Activated CD4-positive, alpha-beta T cell treated with anti-CD3 and anti-CD28 coated beads, Interleukin-2, amount 10 ng/mL, durations not matched to agents 7 days and 5 days (primary cell): ENCODE results near the gene MARCHF10. TPM values are rescaled to one million over a fixed set of nuclear protein-coding genes. Genes with fewer than 3 reads are reported as not detected.

Experiments
- CTCF ChIA-PET: fragments of 350-600 bp; sonication (Branson Sonifier 250); formaldehyde crosslinking; loops from one replicate; lab custom pipeline; 2021; ENCODE audit warnings: antibody characterized with exemption; lab: Charles Lee
- POLR2A ChIA-PET: fragments of 350-600 bp; sonication (Branson Sonifier 250); formaldehyde crosslinking; loops from one replicate; lab custom pipeline; 2021; ENCODE audit warnings: antibody characterized with exemption; lab: Charles Lee
- DNase-seq: peaks from one replicate; pipeline ENCODE4 v3.0.0-alpha.2; 2020
- H3K27ac Mint-ChIP-seq: one replicate; pipeline ENCODE4 v1.8.0; 2021; ENCODE audit warnings: mild to moderate bottlenecking, moderate library complexity, mixed read lengths
- H3K27me3 Mint-ChIP-seq: one replicate; pipeline ENCODE4 v1.8.0; 2021; ENCODE audit warnings: mixed read lengths
- H3K36me3 Mint-ChIP-seq: one replicate; pipeline ENCODE4 v1.8.0; 2021; ENCODE audit warnings: low read depth, mixed read lengths
- H3K4me1 Mint-ChIP-seq: one replicate; pipeline ENCODE4 v1.8.0; 2021; ENCODE audit warnings: mixed read lengths
- H3K4me3 Mint-ChIP-seq: one replicate; pipeline ENCODE4 v1.8.0; 2021; ENCODE audit warnings: mild to moderate bottlenecking, moderate library complexity, mixed read lengths
- H3K9me3 Mint-ChIP-seq: one replicate; pipeline ENCODE4 v1.8.0; 2021; ENCODE audit warnings: mixed read lengths
- total RNA-seq, 2 experiments: library from RNA; stranded (reverse); gene quantifications; one replicate each; pipeline ENCODE4 v1.2.3, GENCODE V29; 2021

Gene MARCHF10
- total RNA-seq, 2 experiments from 2014 or later, result not detected

- peaks cover under 1% of the 10 kb centered on the region for H3K27me3 Mint-ChIP-seq
- no peaks in the 10 kb centered on the region for H3K9me3 Mint-ChIP-seq
- CTCF ChIA-PET, result no interaction called here
- H3K27ac Mint-ChIP-seq, result no peak overlapping the region
- no peak for DNase-seq
- H3K4me1 Mint-ChIP-seq, result no peaks in the 10 kb centered on the region
- H3K4me3 Mint-ChIP-seq, result no peak overlapping the region
- POLR2A ChIA-PET, result no interaction called here
- no peaks in the 10 kb centered on the region for H3K36me3 Mint-ChIP-seq
Measured at GRCh38 chr17:62751060-62751691, 56.9 kb downstream of the MARCHF10 start.

DNA sequence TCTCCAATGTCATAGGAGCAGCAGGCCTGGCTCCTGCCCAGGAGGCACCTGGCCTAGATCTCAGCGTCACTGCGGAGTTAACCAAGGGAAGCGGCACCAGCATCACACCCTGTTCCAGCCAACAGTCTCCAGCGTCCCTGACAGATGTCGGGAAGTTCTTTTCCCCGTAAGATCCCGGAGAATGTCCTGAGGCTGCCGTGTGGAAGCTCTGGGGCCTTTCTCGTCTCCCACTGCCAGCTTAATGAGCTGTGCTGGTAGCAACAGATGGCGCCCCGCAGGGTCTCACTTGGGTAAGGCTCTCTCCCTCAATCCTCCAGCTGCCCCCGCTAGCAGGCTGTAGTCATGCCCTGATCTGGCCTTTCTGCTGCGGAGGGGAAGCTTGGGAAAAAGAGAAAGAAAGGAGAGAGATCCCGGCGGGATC, 57.5 kb downstream of the MARCHF10 start:
- ChIA-PET POLR2A (no interaction called here), CTCF (no interaction called here)

DNA sequence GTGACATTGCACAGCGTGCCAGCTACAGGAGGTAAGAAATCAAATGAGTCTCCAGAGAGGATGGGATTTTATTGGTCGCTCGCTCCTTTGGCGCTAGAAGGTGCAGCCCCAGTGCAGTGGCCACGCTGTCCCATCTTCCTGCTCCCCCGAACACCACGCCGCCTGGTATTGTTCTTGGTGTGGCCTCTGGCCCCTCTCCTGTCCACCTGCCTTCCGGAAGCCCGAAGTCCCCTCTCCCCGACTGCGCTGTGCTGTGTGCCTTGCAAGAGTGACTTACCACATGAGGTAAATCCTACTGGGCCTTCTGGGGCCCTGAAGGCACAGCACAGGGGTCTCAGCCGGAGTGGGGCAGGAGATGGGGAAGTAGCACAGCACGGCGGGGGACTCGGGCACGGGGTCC, 58.2 kb downstream of the MARCHF10 start:
- no peaks in the 10 kb centered on the region for H3K4me1 Mint-ChIP-seq

More for the DNA sequence above, 57.5 kb downstream of the MARCHF10 start:
- Mint-ChIP-seq H3K4me1 (no peaks in the 10 kb centered on the region), H3K27ac (no peak overlapping the region), H3K4me3 (no peak overlapping the region), H3K9me3 (no peaks in the 10 kb centered on the region), H3K27me3 (peaks cover 5% of the 10 kb centered on the region), H3K36me3 (no peaks in the 10 kb centered on the region)
- DNase-seq, result no peak

GRCh38 chr17:62746941-62747340, 61.2 kb downstream of the MARCHF10 start:
- H3K9me3 Mint-ChIP-seq, result no peaks in the 10 kb centered on the region
- no peak overlapping the region for H3K4me3 Mint-ChIP-seq
- H3K27me3 Mint-ChIP-seq, result peaks cover 7% of the 10 kb centered on the region
- H3K4me1 Mint-ChIP-seq, result no peaks in the 10 kb centered on the region
- no peak overlapping the region for H3K27ac Mint-ChIP-seq
- no peaks in the 10 kb centered on the region for H3K36me3 Mint-ChIP-seq
- CTCF ChIA-PET, result no interaction called here
- POLR2A ChIA-PET, result no interaction called here
- no peak for DNase-seq

More for the DNA sequence above, 58.2 kb downstream of the MARCHF10 start:
- no peak for DNase-seq
- H3K27ac Mint-ChIP-seq, result no peak overlapping the region
- H3K27me3 Mint-ChIP-seq, result peaks cover 5% of the 10 kb centered on the region
- ChIA-PET CTCF (no interaction called here), POLR2A (no interaction called here)
- no peak overlapping the region for H3K4me3 Mint-ChIP-seq
- H3K36me3 Mint-ChIP-seq, result no peaks in the 10 kb centered on the region
- no peaks in the 10 kb centered on the region for H3K9me3 Mint-ChIP-seq

GRCh38 chr17:62745806-62746205, 62.3 kb downstream of the MARCHF10 start:
- CTCF ChIA-PET, result no interaction called here
- H3K27me3 Mint-ChIP-seq, result peaks cover 7% of the 10 kb centered on the region
- DNase-seq, result no peak
- POLR2A ChIA-PET, result no interaction called here
- H3K9me3 Mint-ChIP-seq, result no peaks in the 10 kb centered on the region
- no peak overlapping the region for H3K4me3 Mint-ChIP-seq
- H3K36me3 Mint-ChIP-seq, result no peaks in the 10 kb centered on the region
- H3K4me1 Mint-ChIP-seq, result no peaks in the 10 kb centered on the region
- H3K27ac Mint-ChIP-seq, result no peak overlapping the region

DNA sequence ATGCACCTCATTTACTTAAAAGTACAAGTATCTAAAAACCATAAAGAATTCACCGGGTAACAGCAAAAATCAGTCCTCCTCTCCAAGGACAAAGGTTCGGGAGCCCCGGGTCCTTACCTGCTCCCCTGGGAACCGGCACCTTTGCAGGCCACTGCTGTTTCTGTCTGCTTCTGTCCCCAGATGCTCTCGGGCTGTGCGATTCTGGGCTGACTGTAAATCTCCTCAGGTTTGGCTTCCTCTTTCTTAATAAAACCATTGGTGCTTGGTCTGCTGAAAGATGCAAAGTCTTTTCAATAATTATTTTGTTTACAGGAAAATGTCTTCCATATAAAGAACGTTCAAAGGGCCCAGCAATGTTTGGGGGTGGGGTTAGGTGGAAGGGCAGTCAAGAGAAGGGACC, 63.9 kb downstream of the MARCHF10 start:
- Mint-ChIP-seq H3K9me3 (no peaks in the 10 kb centered on the region), H3K36me3 (no peaks in the 10 kb centered on the region), H3K27me3 (peaks cover 7% of the 10 kb centered on the region), H3K4me3 (no peak overlapping the region), H3K27ac (no peak overlapping the region), H3K4me1 (no peaks in the 10 kb centered on the region)
- CTCF ChIA-PET, result no interaction called here
- DNase-seq, result no peak
- POLR2A ChIA-PET, result no interaction called here

GRCh38 chr17:62741290-62741689, 66.8 kb downstream of the MARCHF10 start:
- ChIA-PET POLR2A (no interaction called here), CTCF (no interaction called here)
- no peaks in the 10 kb centered on the region for H3K36me3 Mint-ChIP-seq
- no peak overlapping the region for H3K4me3 Mint-ChIP-seq
- H3K4me1 Mint-ChIP-seq, result no peaks in the 10 kb centered on the region
- DNase-seq, result no peak
- no peaks in the 10 kb centered on the region for H3K9me3 Mint-ChIP-seq
- H3K27me3 Mint-ChIP-seq, result peaks cover 16% of the 10 kb centered on the region
- H3K27ac Mint-ChIP-seq, result no peak overlapping the region

DNA sequence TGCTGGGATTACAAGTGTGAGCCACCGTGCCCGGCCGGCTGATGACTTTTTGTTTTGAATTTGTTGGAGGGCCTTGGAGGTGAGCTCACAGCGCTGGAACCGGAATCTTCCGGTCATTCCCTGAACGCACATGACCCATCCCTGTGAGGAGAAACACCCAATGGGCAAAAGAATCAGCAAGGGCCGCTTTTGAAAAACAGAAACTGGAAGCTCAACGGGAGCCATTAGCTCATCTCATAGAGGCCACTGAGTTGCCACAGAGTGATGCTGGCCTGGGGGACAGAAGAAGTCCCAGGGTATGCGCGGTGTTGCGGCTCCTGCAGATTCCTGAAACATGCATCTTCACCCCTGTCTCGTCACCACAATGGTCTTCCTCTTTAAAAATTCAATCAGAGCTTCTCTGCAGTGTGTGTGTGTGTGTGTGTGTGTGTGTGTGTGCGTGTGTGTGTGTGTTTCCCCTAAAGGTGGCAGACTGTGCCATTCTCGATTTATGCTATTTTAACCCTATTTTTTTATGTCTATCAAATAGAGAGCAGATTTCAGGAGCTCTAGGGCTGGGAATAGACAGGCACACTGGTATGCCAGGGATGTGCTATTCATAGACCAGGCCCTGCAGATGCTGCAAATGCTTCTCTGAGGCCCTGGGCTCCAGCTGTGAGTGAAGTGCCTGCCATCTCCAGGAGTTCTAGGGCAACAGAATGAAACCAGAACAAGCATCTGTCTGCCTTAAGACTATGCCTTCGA, 68.3 kb downstream of the MARCHF10 start:
- Mint-ChIP-seq H3K27me3 (peaks cover 21% of the 10 kb centered on the region), H3K4me1 (no peaks in the 10 kb centered on the region), H3K27ac (no peak overlapping the region), H3K9me3 (no peaks in the 10 kb centered on the region), H3K36me3 (no peaks in the 10 kb centered on the region), H3K4me3 (no peak overlapping the region)
- no peak for DNase-seq
- ChIA-PET CTCF (interaction anchor here (0.5 to 1.2 kb wide), 4 partner anchors 14 to 564 kb away, joined by 3 to 4 read pairs (median 3); no protein-coding TSS in a partner anchor), POLR2A (no interaction called here)

DNA sequence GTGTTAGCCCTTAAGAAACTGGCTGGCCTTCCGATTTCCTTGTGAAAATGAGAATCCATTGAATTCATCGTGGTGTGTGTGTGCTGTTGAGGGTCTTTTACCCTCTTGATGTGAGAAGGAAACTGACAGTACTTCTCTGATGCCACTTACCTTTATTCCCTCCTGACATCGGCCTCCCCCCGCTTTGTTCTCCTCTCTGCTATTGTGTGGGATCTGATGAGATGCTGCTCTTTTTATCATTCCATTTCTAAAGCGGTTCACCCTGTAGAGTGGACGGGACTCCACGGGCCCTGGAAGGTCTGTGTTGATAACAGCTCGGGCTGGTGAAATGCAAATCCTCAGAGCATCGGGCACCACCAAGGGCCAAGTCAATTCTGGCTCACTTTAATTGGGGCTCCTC, 69.8 kb downstream of the MARCHF10 start:
- POLR2A ChIA-PET, result no interaction called here

GRCh38 chr17:62737513-62737912, 70.6 kb downstream of the MARCHF10 start:
- H3K4me1 Mint-ChIP-seq, result no peaks in the 10 kb centered on the region
- no peaks in the 10 kb centered on the region for H3K36me3 Mint-ChIP-seq
- DNase-seq, result no peak
- no peak overlapping the region for H3K4me3 Mint-ChIP-seq
- H3K27me3 Mint-ChIP-seq, result peaks cover 34% of the 10 kb centered on the region
- no peaks in the 10 kb centered on the region for H3K9me3 Mint-ChIP-seq
- H3K27ac Mint-ChIP-seq, result peak overlapping the region; percentile 43
- POLR2A ChIA-PET, result no interaction called here
- CTCF ChIA-PET, result no interaction called here

More for the DNA sequence above, 69.8 kb downstream of the MARCHF10 start:
- H3K27ac Mint-ChIP-seq, result no peak overlapping the region
- no peaks in the 10 kb centered on the region for H3K9me3 Mint-ChIP-seq
- H3K4me1 Mint-ChIP-seq, result no peaks in the 10 kb centered on the region
- no peak overlapping the region for H3K4me3 Mint-ChIP-seq
- H3K36me3 Mint-ChIP-seq, result no peaks in the 10 kb centered on the region
- H3K27me3 Mint-ChIP-seq, result peaks cover 32% of the 10 kb centered on the region
- no peak for DNase-seq
- CTCF ChIA-PET, result no interaction called here

GRCh38 chr17:62735044-62735651, 73.0 kb downstream of the MARCHF10 start:
- no peak for DNase-seq
- Mint-ChIP-seq H3K9me3 (no peaks in the 10 kb centered on the region), H3K27me3 (peaks cover 47% of the 10 kb centered on the region), H3K36me3 (no peaks in the 10 kb centered on the region), H3K27ac (no peak overlapping the region), H3K4me3 (no peak overlapping the region), H3K4me1 (no peaks in the 10 kb centered on the region)
- POLR2A ChIA-PET, result no interaction called here
- CTCF ChIA-PET, result no interaction called here

DNA sequence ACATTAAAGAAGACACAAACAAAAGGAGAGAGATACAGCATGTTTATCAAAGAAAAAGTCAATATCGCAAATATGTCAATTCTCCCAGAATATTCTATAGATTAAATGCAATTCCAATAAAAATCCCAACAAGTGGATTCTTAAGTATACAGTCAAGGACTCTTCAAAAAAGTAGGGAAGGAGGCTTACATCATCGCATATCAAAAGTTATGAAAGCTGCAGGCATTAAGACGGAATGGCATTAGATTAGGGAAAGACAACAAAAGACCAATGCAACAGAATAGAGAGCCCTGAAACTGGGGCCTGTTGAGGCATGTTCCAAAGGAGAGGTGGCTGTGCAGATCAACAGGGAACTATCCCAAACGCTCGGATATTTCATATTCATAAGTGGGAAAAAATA, 76.0 kb downstream of the MARCHF10 start:
- no peak overlapping the region for H3K4me3 Mint-ChIP-seq
- CTCF ChIA-PET, result no interaction called here

DNA sequence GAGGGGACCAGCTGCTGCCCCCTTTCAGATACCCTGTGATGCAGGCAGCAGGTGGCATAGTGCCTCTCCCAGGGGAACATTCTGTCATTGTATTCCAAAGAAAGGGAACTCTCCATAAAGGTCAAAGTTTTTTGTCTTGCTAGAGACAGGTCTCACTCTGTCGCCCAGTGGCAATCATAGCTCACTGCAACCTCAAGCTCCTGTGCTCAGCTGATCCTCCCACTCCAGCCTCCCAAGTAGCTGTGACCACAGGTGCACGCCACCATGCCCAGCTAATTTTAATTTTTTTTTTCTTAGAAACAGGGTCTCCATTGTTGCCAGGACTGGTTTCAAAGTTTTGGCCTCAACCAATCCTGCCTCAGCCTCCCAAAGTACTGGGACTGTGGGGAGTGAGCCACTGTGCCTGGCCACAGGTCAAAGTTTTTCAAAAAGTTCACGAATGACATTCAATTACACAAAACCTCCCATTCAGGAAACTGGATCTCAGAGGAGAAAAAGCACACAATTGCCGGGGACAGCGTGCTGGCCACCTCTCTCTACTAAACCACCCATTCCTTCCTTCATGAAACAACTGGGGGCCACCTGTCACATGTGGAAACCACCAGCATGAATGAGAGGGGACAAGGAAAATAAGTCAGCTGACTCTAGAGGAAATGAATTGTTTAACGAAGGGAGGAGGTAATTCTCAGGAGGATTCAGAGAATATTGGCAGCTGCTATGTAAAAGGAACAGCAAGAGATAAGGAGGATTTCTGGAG, 80.0 kb downstream of the MARCHF10 start:
- peaks cover 59% of the 10 kb centered on the region for H3K27me3 Mint-ChIP-seq
- no peak overlapping the region for H3K4me3 Mint-ChIP-seq
- no peaks in the 10 kb centered on the region for H3K36me3 Mint-ChIP-seq
- CTCF ChIA-PET, result no interaction called here
- H3K9me3 Mint-ChIP-seq, result peaks cover 6% of the 10 kb centered on the region
- no peak overlapping the region for H3K27ac Mint-ChIP-seq
- DNase-seq, result no peak
- H3K4me1 Mint-ChIP-seq, result peaks cover 19% of the 10 kb centered on the region
- POLR2A ChIA-PET, result no interaction called here

More for the DNA sequence above, 76.0 kb downstream of the MARCHF10 start:
- no peaks in the 10 kb centered on the region for H3K36me3 Mint-ChIP-seq
- no peaks in the 10 kb centered on the region for H3K4me1 Mint-ChIP-seq
- POLR2A ChIA-PET, result no interaction called here
- no peak overlapping the region for H3K27ac Mint-ChIP-seq
- H3K9me3 Mint-ChIP-seq, result peaks cover 6% of the 10 kb centered on the region
- DNase-seq, result no peak
- H3K27me3 Mint-ChIP-seq, result peaks cover 60% of the 10 kb centered on the region
